ENCODE data around the gene MICU2. TPM values are rescaled to one million over a fixed set of nuclear protein-coding genes. Genes with fewer than 3 reads are reported as not detected.

The MICU2 gene
- total RNA-seq, 1 experiment from 2014 or later, result 56.0 TPM

DNA sequence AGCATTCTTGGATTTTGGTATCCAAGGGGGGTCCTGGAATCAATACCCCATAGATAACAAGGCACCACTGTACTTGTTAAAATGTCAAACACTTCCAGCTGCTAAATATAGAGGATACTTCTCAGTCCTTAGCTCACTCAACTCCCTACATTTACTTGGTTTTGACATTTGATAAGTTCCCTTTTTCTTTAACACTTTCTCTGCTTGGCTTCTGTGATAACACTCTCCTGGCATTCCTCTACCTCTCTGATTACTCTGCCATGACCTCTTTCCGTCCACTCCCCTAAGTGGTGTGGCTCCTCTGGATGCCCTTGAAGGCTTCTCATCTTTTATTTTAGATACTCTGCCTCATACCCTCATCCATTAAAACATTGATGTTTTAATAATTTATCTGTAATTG is 65.2 kb downstream of the MICU2 start:
- ChIA-PET CTCF (no interaction called here), POLR2A (ENCODE audit: low non-redundant PET) (no interaction called here)
- no peaks in the 10 kb centered on the region for H3K27me3 ChIP-seq (replicated peaks; ENCODE audit: insufficient read depth, low read depth, low read length, poor library complexity)
- no peak overlapping the region for H3K4me3 ChIP-seq (ENCODE audit: low read depth, low read length, poor library complexity, severe bottlenecking)
- H3K4me1 ChIP-seq (ENCODE audit: insufficient read depth, low read length, poor library complexity, severe bottlenecking), result peaks cover 5% of the 10 kb centered on the region
- intact Hi-C loops (cut with micrococcal nuclease; ENCODE audit: unreplicated experiment), result no loop called here
- no TSS peak for BruUV-seq (replicated peaks)
- no peaks in the 10 kb centered on the region for H3K9me3 ChIP-seq (ENCODE audit: low read depth, low read length, poor library complexity, severe bottlenecking)
- H3K36me3 ChIP-seq (ENCODE audit: insufficient read depth, low read length, poor library complexity, severe bottlenecking), result no peaks in the 10 kb centered on the region
- H3K27ac ChIP-seq (ENCODE audit: low read depth, low read length, poor library complexity, severe bottlenecking), result no peak overlapping the region
- TF ChIP-seq EZH2 (IDR thresholded peaks at IDR 0.05; ENCODE audit: borderline replicate concordance, low read depth, low read length, poor library complexity, severe bottlenecking), result no peak
- TF ChIP-seq, protein P1, sequence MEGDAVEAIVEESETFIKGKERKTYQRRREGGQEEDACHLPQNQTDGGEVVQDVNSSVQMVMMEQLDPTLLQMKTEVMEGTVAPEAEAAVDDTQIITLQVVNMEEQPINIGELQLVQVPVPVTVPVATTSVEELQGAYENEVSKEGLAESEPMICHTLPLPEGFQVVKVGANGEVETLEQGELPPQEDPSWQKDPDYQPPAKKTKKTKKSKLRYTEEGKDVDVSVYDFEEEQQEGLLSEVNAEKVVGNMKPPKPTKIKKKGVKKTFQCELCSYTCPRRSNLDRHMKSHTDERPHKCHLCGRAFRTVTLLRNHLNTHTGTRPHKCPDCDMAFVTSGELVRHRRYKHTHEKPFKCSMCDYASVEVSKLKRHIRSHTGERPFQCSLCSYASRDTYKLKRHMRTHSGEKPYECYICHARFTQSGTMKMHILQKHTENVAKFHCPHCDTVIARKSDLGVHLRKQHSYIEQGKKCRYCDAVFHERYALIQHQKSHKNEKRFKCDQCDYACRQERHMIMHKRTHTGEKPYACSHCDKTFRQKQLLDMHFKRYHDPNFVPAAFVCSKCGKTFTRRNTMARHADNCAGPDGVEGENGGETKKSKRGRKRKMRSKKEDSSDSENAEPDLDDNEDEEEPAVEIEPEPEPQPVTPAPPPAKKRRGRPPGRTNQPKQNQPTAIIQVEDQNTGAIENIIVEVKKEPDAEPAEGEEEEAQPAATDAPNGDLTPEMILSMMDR (conservative IDR thresholded peaks at IDR 0.05; ENCODE audit: low read depth, low read length), result no peak
- no peak for DNase-seq (ENCODE audit: low spot score)

DNA sequence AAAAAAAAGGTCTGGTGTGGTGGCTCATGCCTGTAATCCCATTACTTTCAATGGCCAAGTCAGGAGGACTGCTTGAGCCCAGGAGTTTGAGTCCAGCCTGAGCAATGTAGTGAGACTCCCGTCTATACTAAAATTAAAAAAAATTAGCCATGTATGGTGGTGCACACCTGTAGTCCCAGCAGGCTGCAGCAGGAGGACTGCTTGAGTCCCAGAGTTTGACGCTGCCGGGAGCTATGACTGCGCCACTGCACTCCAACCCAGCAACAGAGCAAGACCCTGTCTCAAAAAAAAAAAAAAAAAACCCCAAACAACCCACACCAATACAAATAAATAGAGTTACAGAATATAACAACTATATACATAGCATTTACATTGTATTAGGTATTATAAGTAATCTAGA is 65.7 kb downstream of the MICU2 start:
- no peaks in the 10 kb centered on the region for H3K36me3 ChIP-seq (ENCODE audit: insufficient read depth, low read length, poor library complexity, severe bottlenecking)
- POLR2A ChIA-PET (ENCODE audit: low non-redundant PET), result interaction anchor here (0.6 kb wide), 1 partner anchor 710 kb away, joined by 5 read pairs; no protein-coding TSS in a partner anchor
- CTCF ChIA-PET, result no interaction called here
- no peak for TF ChIP-seq EZH2 (IDR thresholded peaks at IDR 0.05; ENCODE audit: borderline replicate concordance, low read depth, low read length, poor library complexity, severe bottlenecking)
- TF ChIP-seq, protein P1 (conservative IDR thresholded peaks at IDR 0.05; ENCODE audit: low read depth, low read length), result no peak
- BruUV-seq (replicated peaks), result no TSS peak
- intact Hi-C loops (cut with micrococcal nuclease; ENCODE audit: unreplicated experiment), result no loop called here
- H3K4me3 ChIP-seq (ENCODE audit: low read depth, low read length, poor library complexity, severe bottlenecking), result no peak overlapping the region
- H3K9me3 ChIP-seq (ENCODE audit: low read depth, low read length, poor library complexity, severe bottlenecking), result no peaks in the 10 kb centered on the region
- no peak overlapping the region for H3K27ac ChIP-seq (ENCODE audit: low read depth, low read length, poor library complexity, severe bottlenecking)
- no peaks in the 10 kb centered on the region for H3K27me3 ChIP-seq (replicated peaks; ENCODE audit: insufficient read depth, low read depth, low read length, poor library complexity)
- peaks cover 5% of the 10 kb centered on the region for H3K4me1 ChIP-seq (ENCODE audit: insufficient read depth, low read length, poor library complexity, severe bottlenecking)
- DNase-seq (ENCODE audit: low spot score), result no peak

DNA sequence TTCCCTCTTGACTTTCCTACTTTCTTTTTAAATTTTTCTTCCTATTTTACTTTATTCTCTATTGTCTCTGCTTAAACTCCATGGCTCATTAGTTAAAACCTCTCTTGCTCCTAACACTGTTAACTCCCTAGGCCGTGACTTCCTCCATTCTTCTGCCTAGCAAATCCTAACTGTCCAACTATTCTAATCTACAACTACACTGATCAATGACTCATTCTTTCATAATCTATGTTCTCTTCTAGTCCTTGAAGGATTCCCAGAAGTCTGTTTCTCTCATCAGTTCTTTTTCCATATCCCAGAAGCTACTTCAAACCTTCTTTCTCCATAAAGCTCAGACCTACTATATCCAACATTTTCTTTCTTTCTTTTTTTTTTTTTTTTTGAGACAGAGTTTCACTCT is 66.9 kb downstream of the MICU2 start:
- DNase-seq (ENCODE audit: low spot score), result no peak
- no peak overlapping the region for H3K4me3 ChIP-seq (ENCODE audit: low read depth, low read length, poor library complexity, severe bottlenecking)
- ChIA-PET POLR2A (ENCODE audit: low non-redundant PET) (no interaction called here), CTCF (no interaction called here)
- H3K36me3 ChIP-seq (ENCODE audit: insufficient read depth, low read length, poor library complexity, severe bottlenecking), result no peaks in the 10 kb centered on the region
- BruUV-seq (replicated peaks), result no TSS peak
- no peaks in the 10 kb centered on the region for H3K9me3 ChIP-seq (ENCODE audit: low read depth, low read length, poor library complexity, severe bottlenecking)
- no peaks in the 10 kb centered on the region for H3K4me1 ChIP-seq (ENCODE audit: insufficient read depth, low read length, poor library complexity, severe bottlenecking)
- TF ChIP-seq EZH2 (IDR thresholded peaks at IDR 0.05; ENCODE audit: borderline replicate concordance, low read depth, low read length, poor library complexity, severe bottlenecking), result no peak
- intact Hi-C loops (cut with micrococcal nuclease; ENCODE audit: unreplicated experiment), result no loop called here
- no peaks in the 10 kb centered on the region for H3K27me3 ChIP-seq (replicated peaks; ENCODE audit: insufficient read depth, low read depth, low read length, poor library complexity)
- no peak overlapping the region for H3K27ac ChIP-seq (ENCODE audit: low read depth, low read length, poor library complexity, severe bottlenecking)

DNA sequence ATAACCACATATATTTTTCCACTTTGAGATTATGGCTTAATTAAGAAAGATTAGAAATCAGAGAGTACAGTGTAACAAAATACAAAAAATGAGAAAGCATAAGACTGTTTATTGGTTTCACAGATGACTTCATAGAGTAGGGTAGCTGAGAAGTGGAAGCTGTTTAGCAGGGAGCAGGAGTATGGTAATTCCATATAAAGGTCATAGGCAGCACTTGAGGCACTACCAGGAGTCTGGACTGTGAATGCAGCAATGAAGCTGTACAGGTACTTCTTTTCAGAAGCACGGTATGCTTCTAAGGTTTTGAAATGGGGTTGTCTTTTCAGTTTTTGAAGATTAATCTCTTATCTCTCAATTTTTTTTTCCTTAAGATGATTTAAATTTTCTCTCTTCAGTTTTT is 69.2 kb downstream of the MICU2 start:
- intact Hi-C loops (cut with micrococcal nuclease; ENCODE audit: unreplicated experiment), result no loop called here
- Histone ChIP-seq H3K9me3 (ENCODE audit: low read depth, low read length, poor library complexity, severe bottlenecking) (no peaks in the 10 kb centered on the region), H3K4me3 (ENCODE audit: low read depth, low read length, poor library complexity, severe bottlenecking) (no peak overlapping the region), H3K27me3 (replicated peaks; ENCODE audit: insufficient read depth, low read depth, low read length, poor library complexity) (no peaks in the 10 kb centered on the region), H3K4me1 (ENCODE audit: insufficient read depth, low read length, poor library complexity, severe bottlenecking) (no peaks in the 10 kb centered on the region), H3K36me3 (ENCODE audit: insufficient read depth, low read length, poor library complexity, severe bottlenecking) (no peaks in the 10 kb centered on the region), H3K27ac (ENCODE audit: low read depth, low read length, poor library complexity, severe bottlenecking) (no peak overlapping the region)
- ChIA-PET CTCF (no interaction called here), POLR2A (ENCODE audit: low non-redundant PET) (no interaction called here)
- DNase-seq (ENCODE audit: low spot score), result no peak
- no TSS peak for BruUV-seq (replicated peaks)
- TF ChIP-seq, protein P1 (conservative IDR thresholded peaks at IDR 0.05; ENCODE audit: low read depth, low read length), result no peak
- TF ChIP-seq EZH2 (IDR thresholded peaks at IDR 0.05; ENCODE audit: borderline replicate concordance, low read depth, low read length, poor library complexity, severe bottlenecking), result no peak

Data from A673 (cell line).